ENCODE data around the gene CASP2.

The CASP2 gene

DNA sequence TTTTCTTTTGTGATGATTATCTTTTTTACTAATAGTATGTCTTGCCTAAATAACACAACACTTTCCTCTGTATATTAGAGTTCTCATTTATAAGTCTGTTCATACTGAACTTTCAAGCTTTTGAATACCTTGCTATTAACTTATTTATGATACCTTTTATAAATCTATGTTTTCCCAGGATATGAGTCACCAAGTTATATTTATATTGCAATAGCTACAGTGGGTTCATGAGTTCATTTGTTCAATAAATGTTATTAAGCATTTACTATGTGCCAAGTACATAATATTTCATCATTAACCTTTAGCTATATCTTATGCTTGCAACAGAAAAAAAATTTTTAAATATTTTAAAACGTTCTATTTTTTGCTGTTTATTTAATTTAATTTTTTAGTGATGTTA lies 46.1 kb downstream of the CASP2 start:
- DNase-seq (ENCODE audit: low read depth), result no peak

DNA sequence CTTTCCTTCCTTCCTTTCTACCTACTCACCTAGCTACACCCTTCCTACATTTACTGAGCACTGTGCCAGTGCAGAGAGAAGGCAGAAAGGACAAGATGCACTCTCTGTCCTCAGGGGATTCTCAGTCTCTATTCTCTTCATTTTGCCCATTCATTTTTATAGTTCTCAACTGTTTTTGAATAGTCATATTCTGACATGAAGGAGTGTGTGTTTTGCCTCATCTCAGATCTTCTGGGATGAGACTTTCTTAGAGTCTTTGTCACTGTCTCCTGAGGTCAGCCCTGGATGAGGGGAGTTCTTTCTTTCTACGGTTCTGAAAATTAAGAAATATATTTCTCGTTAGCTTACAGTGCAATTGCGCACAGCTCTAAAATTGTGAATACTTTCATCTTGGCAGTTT lies 49.1 kb downstream of the CASP2 start:
- no peak for DNase-seq (ENCODE audit: low read depth)

DNA sequence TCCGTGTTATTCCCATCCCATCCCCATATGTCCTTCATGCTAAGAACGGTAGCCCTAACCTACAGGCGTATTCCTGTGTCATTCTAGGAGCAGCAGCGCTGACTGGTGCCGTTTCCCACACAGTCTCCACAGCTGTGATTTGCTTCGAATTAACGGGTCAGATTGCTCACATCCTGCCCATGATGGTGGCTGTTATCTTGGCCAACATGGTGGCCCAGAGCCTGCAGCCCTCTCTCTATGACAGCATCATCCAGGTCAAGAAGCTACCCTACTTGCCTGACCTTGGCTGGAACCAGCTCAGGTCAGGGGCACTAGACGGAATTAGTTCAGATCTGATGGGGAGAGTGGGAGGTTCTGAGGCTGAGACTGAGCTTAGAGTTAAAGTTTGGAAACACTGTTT lies 53.7 kb downstream of the CASP2 start:
- no peak for DNase-seq (ENCODE audit: low read depth)

DNA sequence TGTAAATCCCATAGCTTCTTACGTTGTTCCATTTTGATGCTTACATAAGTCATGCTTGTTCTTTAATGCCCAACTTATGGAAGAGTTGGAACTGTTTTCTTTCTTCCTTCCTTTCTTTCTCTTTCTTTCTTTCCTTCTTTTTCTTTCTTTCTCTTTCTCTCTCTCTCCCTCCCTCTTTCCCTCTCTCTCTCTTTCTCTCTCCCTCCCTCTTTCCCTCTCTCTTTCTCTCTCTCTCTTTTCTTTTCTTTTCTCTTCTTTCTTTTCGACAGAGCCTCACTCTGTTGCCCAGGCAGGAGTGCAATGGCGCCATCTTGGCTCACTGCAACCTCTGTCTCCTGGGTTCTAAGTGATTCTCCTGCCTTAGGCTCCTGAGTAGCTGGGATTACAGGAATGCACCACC lies 55.4 kb downstream of the CASP2 start:
- no peak for DNase-seq (ENCODE audit: low read depth)

DNA sequence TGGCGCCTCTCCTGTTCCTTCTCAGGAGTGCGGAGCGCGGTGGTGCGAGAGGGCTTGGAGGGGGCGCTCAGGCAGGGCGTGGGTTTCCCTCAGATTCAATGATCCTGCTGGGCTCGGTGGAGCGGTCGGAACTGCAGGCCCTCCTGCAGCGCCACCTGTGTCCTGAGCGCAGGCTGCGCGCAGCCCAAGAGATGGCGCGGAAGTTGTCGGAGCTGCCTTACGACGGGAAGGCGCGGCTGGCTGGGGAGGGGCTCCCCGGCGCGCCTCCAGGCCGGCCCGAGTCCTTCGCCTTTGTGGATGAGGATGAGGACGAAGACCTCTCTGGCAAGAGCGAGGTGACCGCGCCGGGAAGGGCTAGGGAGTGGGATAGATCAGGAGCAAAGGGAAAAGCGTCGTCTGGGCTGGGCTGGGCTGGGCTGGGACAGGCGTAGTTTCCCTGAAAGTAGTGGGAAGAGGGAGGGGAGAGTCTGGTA lies 57.3 kb downstream of the CASP2 start:
- DNase-seq (ENCODE audit: low read depth), result no peak

DNA sequence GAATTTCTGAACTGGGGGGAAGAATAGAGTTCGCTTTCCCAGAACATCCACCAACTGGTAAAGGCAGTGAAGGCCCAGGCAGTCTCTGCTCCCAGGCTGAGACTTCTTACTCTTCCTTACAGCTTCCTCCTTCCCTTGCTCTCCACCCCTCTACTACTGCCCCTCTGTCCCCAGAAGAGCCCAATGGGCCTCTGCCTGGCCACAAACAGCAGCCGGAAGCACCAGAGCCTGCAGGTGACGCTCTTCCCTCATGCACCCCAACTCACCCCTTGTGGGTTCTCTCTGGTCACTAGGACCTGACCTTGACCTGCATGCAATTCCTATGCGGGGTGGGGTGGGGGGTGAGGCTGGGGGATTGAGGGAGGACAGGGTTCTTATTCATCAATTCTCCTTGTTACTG lies 57.9 kb downstream of the CASP2 start:
- DNase-seq (ENCODE audit: low read depth), result no peak

- DNase-seq (ENCODE audit: low read depth), result no peak
These were observed 59.8 kb downstream of the CASP2 start for GRCh38 chr7:143347950-143348349.

- DNase-seq (ENCODE audit: low read depth), result no peak
These were observed 62.9 kb downstream of the CASP2 start for GRCh38 chr7:143351060-143351459.

DNA sequence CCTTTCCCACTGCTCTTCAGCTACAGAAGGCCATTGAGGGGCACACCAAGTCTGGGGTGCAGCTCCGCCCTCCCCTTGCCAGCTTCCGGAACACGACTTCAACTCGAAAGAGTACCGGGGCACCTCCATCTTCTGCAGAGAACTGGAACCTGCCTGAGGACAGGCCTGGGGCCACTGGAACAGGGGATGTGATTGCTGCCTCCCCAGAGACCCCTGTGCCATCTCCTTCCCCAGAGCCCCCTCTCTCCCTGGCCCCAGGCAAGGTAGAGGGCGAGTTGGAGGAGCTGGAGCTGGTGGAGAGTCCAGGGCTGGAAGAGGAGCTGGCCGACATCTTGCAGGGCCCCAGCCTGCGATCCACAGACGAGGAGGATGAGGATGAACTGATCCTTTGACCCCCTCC lies 63.4 kb downstream of the CASP2 start:
- no peak for DNase-seq (ENCODE audit: low read depth)

DNA sequence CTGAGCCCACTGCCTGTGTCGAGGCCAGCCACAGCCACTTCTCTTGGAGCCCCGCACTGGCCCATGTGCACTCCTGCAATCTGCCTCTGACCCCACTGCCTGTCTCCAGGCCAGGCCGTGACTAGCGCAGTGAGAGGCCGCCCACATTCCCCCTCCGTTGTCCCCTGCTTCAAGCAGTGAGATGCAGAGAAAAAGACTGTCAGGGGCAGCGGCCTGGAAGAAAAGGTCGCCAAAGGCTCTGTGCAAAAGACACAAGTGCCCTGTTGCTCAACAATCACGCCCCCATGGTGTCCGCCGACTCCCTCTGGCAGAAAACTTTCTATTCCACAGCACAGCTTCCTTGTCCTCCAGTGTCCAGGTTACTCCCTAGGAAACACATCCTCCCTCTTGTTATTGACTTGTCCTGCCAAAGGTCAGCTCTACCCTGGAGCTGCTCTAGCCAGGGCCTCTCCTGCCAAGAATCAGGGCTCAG lies 64.4 kb downstream of the CASP2 start:
- no peak for DNase-seq (ENCODE audit: low read depth)

GRCh38 chr7:143354376-143354775 lies 66.2 kb downstream of the CASP2 start:
- DNase-seq (ENCODE audit: low read depth), result no peak

DNA sequence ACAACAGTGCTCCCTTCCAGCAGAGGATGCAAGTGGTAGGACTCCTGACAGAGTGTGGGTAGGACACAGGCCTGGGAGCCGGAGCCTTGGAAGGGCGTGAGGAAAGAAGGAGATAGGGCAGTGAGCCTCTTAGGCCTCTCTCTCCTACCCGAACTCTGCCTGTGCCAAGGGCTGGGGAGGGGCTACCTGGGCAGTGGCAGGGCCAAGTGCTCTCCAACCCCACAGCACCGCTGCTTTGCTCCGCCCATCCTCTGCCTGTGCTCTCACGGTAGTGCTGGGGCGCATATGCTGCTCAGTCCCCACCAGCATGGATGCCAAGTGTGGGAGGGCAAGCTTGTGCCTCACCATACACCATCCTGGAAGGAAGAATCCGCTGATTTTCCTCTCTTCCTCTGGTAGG lies 66.8 kb downstream of the CASP2 start:
- DNase-seq (ENCODE audit: low read depth), result no peak

DNA sequence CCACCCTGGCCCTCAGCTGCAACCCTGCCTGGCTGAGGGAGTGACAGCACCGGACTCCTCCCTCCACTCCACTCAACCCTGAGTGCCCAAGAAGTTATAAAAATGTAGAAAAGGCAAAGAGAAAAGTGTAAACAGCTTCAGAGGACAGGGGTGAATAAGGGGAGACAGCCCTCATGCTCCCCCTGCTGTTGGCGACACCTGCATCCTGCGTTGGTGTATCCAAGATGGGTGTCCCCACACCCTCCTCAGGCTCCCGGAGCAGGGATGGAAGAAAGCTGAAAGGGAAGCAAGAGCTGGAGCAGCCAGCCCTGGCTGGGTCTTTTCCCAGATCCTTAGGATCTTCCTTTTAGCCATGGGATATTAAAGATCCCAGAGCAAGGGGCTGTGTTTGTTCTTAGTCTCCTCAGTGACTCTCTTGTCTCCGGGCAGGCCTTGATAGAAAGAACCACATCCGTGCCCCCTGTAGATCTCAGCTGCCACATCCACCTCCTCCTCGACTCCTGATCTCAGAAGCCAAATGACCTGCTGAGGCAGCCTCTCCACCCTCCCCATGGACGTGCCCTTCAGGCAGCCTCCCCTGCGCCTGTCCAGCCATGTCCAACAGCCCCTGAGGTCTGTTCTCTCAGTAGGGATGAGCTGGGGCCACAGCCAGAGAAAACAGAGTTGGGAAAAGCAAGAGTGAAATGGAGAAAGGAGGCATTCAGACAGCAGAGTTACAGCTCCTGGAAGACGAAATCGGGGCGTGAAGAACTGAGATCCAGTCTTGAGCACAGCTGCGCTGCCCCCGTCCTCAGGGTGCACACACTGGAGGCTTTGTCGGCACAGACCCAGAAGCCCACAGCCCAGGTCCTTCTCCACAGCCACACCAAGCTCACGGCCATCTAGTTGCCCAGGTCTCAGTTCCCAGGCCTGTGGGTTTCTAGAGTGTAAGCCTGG lies 67.6 kb downstream of the CASP2 start:
- no peak for DNase-seq (ENCODE audit: low read depth)

GRCh38 chr7:143356414-143357050 lies 68.4 kb downstream of the CASP2 start:
- no peak for DNase-seq (ENCODE audit: low read depth)

Data from stromal cell of bone marrow (primary cell).